Measurements from ENCODE around the gene LMAN1.

Gene LMAN1

DNA sequence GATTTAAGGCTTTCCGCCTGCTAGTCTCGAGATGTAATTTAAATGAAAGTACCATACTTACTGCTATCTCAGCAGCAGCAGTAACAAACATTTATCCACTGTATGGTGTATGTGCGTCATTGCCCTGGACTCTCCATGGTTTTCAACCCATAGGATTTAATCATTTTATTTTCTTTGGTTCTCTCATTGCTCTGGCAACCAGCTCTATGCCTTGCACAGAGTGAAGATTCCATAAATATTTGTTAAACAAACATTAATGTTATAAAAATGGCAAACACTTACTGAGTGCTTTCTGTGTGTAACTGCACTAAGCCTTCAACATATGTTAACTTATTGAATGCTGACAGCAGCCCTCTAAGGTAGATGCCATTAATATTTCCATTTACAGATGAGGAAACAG lies 1.3 kb upstream of the LMAN1 start:
- no peak for DNase-seq (ENCODE audit: extremely low read depth in 1 of 2, low read depth in 1 of 2)

DNA sequence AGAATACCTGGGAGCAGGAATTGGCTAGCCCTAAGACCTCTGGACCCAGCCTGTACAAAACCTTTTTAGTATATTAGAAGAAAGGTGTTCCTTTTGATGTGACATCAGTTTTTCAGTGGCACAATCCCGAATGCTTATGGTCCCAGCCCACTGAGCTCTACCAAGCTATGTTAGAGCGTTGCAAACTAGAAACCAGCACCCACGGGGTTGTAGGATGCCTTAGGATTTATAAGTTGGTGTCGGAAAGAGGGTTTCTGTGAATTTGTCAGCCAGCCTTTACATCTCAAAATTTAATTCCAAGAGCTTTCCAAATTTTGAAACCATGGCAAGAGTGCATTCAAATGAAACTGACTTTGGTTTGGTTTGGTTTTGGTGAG lies 499 bp upstream of the LMAN1 start:
- DNase-seq (ENCODE audit: extremely low read depth in 1 of 2, low read depth in 1 of 2), result no peak

DNA sequence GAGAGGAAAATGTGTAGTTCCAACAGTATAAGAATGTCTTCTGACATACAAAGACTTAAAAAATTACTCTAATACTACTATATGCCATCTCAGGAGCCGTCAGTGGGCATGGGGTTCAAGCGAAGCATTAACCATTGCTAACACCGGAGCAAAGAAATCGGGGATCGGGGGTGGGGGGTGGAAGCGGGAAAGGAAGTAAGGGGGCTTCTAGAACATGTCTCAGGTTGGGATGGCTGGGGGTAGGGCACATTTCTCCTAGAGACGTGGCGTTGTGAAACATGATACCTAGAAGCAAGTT lies 702 bp downstream of the LMAN1 start:
- DNase-seq (ENCODE audit: extremely low read depth in 1 of 2, low read depth in 1 of 2), result no peak

DNA sequence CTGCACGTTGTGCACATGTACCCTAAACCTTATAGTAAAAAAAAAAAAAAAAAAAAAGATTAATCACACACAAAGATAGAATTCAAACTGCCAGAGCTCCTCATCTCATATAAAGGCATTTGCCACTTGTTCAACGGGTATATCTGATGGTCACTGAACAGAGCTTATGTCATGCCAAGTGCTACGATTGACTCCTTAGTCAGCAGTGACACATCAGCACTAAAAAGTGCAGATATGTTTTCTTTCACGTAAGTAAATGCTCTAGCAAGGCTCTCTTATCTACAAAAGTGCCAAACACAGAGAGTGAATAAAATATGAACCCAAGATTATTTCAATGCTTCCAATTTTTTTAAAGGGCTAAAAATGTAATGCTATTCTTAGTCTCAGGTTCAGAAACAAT lies 1.1 kb downstream of the LMAN1 start:
- no peak for DNase-seq (ENCODE audit: extremely low read depth in 1 of 2, low read depth in 1 of 2)

DNA sequence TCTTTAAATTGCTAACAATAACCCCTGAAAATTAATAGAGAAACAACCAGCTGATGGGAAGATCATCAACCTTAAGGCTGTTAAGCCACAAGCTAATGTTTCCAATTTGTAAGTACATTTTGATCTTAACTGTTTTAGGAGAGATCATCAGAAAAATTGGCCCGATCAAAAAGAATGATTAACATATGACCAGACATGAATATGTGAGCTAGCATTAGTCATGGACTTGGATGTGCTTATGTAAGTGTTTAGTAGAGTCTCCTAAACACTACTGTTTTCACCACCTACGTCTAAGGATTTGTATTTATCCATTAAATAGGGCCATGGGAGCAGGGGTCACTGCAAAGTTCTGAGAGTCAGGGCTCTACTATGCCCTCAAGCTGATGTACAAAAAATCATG lies 4.3 kb downstream of the LMAN1 start:
- no peak for DNase-seq (ENCODE audit: extremely low read depth in 1 of 2, low read depth in 1 of 2)

DNA sequence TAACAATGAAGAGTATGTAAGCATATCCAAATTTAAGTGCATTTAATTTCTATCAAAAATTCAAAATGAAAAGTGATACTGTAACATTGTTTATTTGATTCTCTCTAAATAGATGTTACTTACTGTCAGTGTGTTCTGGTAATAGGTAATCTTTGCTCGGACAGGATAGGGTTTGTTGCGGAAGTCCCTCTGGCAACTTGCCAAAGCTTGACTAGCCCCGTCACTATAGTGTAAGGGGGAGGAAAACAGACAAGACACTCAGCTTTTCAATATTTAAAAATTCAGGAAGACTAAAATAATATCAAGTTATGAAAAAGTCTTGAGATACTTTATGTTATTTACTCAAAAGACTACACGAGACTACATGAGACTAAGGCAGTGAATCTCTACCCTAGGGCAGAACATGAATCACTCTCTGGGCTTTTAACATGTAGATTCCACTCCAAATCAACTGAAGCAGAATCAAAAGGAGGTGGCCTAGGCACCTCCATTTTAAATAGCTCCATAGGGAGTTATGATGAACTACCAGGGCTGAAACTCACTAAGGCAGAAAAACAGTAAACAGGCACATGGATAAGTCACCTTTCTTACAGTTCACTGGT lies 5.9 kb downstream of the LMAN1 start:
- no peak for DNase-seq (ENCODE audit: extremely low read depth in 1 of 2, low read depth in 1 of 2)

DNA sequence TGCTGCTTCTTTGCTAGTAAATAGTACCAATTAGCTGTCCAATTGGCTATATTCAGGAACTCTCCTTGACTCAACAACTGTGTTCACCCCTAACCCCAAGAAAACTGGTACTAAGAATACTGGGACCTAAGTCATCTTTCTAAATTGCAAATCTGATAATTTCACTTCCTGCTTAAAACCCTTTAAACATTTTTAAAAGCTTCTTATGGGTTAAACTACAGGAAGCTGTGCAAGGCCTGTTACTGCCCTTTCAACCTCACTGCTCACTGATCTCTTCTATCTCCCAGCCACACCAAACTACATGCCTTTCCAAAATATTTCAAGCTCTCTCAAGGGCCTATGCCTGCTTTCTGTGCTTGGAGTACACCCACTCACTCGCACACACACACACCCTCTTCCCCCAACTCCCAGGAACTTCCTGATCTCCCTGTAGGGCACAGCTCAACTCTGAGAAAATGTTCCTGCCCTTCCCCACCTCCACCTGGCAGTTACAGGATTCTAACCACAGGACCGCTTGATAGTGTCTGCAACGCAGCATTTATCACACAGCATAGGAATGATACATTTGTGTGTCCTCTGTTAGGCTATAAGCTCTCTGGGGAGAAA lies 6.7 kb downstream of the LMAN1 start:
- DNase-seq (ENCODE audit: extremely low read depth in 1 of 2, low read depth in 1 of 2), result no peak

DNA sequence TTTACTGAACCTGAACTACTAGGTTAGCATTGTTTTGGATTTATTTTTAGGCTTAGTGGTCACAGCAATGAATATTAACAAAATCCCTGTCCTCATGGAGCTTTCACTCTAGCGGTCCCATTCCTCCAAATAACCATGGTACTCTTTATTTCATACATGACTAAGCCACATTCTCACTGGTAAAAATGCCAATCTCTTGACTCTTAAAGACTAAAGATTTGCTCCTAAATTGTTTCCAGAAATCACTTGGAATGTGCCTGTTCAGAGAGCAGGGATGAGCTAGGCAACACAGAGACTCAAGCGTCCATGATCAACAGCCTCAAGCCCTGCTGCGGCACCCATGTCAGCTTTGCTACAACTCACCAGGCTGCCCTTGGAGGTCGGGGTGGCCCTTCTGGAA lies 13.5 kb downstream of the LMAN1 start:
- DNase-seq (ENCODE audit: extremely low read depth in 1 of 2, low read depth in 1 of 2), result no peak

DNA sequence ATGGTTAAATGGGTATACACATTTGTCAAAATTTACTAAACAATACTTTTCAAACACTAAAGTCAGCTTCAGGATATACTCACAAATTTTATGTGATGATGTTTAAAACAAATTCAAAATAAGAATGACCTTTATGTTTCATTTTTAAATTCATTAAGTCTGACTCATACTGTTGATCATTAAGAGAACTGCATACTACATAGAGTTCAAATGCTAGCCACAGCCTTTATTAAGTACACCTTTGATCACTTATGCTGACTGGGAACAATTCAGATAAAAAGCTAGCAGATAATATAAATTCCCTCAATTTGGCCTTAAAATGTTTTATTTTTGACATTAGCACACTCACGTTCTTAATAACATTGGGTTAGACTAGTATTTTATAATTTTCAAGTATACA lies 14.1 kb downstream of the LMAN1 start:
- no peak for DNase-seq (ENCODE audit: extremely low read depth in 1 of 2, low read depth in 1 of 2)

DNA sequence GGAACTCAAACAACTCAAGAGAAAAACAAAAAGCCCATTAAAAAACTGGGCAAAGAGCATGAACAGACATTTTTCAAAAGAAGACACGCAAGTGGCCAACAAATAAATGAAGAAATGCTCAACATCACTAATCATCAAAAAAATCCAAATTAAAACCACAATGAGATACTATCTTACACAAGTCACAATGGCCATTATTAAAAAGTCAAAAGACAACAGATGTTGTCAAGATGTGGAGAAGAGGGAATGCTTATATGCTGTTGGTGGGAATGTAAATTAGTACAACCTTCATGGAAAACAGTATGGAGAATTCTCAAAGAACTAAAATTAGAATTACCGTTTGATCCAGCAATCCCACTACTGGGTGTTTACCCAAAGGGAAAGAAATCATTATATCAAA lies 15.1 kb downstream of the LMAN1 start:
- no peak for DNase-seq (ENCODE audit: extremely low read depth in 1 of 2, low read depth in 1 of 2)

DNA sequence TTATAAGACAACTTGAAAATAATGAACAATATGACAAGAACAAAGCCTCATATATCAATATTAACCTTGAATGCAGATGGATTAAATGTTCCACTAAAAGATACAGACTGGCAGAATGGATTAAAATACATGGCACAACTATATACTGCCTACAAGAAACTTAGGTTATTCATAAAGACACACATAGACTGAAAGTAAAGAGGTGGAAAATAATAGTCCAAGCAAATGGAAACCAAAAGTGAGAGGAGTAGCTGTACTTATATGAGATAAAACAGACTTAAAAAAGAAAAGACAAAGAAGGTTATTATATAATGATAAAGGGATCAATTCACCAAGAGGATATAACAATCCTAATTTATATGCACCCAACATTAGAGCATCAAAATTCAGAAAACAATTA lies 18.2 kb downstream of the LMAN1 start:
- no peak for DNase-seq (ENCODE audit: extremely low read depth in 1 of 2, low read depth in 1 of 2)

DNA sequence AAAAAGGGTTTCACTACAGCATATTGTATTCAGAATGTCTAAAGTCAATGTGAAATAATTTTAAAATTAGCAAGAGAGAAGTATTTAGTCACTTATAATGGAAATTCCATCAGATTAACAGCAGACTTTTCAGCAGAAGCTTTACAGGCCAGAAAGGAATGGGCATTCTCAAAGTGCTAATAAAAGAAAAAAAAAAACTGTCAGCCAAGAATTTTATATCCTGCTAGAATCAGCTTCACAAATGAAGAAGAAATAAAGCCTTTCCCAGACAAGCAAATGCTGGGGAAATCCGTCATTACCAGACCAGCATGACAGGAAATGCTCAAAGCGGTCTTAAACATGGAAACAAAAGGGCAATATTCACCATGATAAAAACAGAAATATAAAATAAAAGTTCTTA lies 18.8 kb downstream of the LMAN1 start:
- DNase-seq (ENCODE audit: extremely low read depth in 1 of 2, low read depth in 1 of 2), result no peak

DNA sequence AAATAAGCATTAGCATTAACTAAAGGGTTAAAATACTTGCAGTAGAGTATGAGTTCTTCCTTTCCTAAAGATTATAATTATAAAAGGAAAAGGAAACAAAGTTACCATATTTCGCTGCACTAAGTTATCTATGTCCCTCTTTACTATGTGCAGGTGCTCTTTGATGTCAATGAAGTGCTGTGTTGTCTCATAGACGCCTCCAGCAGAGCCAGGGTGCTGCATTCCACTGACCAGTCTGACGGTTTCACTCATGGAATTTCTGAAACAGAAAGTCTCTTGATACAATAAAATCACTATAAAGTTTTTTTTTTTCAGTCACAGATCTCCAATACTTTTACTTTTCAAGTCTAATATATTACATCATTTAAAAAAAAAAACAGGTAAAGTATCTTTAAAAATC lies 26.1 kb downstream of the LMAN1 start:
- DNase-seq (ENCODE audit: extremely low read depth in 1 of 2, low read depth in 1 of 2), result no peak

DNA sequence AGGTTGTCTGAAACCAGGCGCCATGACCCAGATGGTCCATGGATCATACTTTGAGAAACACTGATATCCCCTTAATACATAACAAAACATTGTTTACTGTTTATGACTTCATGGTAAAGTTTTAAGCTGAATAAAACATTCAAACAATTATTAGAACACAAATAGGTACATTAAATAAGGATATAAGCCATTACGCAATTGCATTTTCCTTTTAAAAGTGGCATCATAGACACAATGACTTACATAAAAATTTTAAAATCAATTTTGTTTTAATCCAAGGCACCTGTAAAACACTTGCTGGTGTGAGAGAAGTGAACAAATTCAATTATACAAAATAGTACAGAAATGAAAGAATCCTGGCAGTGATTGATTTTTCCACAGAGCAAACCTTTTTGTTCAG lies 30.4 kb downstream of the LMAN1 start:
- no peak for DNase-seq (ENCODE audit: extremely low read depth in 1 of 2, low read depth in 1 of 2)

DNA sequence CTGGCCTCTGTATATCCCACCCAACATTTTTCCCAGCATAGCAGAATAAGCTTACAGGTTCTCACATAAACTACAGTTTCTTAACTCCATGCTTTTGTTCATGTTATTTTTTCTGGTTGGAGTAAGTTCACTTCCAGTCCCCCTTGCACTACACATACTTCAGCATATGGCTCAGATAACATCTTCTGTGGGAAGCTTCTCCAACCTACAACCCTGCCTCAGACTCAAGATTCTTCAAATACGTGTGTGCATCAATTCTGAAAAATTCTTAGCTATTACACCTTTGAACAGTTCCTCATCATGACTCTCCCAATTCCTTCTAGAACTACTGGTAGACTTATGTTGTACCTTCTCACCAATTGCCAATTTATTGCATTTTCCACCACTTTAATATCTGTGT lies 33.1 kb downstream of the LMAN1 start:
- no peak for DNase-seq (ENCODE audit: extremely low read depth in 1 of 2, low read depth in 1 of 2)

DNA sequence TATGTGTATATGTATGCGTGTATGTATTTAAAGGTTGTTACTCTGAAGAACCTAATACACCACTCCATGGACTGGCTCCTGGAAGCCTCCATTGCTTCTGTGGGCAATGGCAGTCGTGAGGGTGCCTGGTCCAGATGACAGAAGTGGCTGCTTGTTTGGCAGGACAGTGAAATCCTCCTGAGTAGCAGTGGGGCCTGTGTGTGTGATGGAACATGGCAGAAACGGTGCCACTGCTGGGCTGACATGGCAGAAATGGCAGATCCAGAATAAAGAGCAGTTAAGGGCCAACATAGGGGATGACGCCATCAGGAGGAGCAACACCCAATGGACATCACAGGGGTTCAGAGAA lies 34.5 kb downstream of the LMAN1 start:
- DNase-seq (ENCODE audit: extremely low read depth in 1 of 2, low read depth in 1 of 2), result no peak

DNA sequence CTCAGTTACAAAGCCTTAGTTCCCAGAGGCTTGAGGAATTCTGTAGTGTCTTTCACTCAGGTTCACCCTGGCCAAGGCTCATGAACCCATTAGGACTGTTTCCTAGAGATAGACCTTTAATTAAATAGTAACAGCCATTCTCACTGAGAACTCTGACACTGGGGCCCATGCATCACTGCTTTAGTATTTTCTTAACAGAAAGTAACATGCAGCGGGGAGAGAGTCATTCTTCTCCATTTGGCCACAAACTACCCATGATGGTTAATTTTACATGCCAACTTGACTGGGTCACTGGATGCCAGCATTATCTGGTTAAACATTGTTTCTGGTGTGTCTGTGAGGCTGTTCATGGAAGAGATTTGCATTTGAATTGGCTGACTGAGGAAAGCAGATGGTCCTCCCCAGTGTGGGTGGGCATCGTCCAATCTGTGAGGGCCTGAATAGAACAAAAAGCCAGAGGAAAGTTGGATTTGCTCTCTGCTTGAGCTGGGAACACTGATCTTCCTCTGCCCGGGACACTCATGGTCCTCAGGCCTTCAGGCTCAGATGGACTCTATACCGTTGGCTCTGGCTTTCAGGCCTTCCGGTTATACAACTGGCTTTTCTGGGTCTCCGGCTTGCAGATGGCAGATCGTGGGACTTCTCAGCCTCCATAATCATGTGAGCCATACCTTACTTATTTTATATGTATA lies 35.0 kb downstream of the LMAN1 start:
- no peak for DNase-seq (ENCODE audit: extremely low read depth in 1 of 2, low read depth in 1 of 2)

DNA sequence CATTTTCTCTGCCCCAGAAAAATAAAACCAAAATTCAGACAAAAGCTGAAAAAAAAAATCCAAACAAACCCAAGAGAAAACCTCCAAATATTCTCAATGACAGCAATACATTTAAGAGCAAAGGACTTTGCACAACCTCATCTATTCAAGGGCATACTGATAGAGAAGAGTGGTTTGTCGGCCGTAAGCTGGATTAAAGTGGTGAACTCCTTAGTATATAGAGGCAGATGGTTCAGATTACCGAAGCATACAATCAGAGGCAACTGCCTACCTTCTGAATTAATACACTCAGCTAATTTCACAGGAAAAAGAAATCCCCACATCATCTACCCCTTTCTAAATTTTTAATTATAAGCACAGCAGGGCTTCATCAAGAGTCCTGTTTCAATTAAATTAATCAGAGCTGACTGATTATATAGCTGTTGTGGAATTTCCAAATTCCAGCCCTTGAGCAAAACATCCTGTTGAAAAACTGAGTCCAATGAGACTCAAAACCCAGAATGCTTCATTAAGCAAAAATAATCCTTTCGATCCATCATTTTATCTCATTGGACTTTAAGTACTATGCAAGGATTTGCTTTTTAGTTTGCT lies 40.5 kb downstream of the LMAN1 start, which contains the start of gene CPLX4:
Gene CPLX4, minus strand, starts transcription at position 190 of the 591 bp plus-strand sequence. Its CDS starts 187 bp downstream, at position 3.
- no peak for DNase-seq (ENCODE audit: extremely low read depth in 1 of 2, low read depth in 1 of 2)

DNA sequence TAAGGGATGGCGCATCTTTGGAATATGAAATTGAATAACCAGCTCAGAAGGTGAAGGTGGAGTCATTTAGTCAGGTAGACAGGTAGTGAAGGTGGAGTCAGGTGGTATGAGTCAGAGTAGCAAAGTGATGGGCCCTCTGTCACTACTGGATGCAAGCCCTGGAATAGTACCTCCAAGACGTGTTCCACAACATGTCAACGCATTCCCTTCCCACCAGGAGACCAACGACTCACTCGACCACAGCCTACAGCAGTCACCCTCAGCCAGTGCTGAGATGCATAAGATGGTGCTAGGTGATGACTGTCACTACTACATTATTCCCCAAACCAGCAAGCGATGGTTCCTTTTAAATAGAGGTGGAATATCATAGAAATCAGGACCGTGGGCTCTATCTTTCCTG lies 47.4 kb downstream of the LMAN1 start:
- DNase-seq (ENCODE audit: extremely low read depth in 1 of 2, low read depth in 1 of 2), result no peak

DNA sequence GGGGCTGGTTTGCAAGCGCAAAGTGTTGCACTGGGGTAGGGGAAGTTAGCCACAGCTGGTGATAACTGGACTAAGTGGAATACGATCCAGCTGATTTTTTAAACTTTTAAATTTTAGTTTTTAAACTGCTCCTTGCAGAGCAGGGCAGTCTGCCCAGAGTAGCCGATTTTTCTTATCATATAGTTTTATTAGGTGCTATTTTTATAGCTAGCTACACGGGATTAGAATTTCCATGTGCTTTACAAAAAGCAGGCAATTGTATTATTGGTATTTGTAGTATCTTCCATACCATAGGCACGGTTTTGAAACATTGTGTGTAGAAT lies 50.2 kb downstream of the LMAN1 start:
- no peak for DNase-seq (ENCODE audit: extremely low read depth in 1 of 2, low read depth in 1 of 2)

DNA sequence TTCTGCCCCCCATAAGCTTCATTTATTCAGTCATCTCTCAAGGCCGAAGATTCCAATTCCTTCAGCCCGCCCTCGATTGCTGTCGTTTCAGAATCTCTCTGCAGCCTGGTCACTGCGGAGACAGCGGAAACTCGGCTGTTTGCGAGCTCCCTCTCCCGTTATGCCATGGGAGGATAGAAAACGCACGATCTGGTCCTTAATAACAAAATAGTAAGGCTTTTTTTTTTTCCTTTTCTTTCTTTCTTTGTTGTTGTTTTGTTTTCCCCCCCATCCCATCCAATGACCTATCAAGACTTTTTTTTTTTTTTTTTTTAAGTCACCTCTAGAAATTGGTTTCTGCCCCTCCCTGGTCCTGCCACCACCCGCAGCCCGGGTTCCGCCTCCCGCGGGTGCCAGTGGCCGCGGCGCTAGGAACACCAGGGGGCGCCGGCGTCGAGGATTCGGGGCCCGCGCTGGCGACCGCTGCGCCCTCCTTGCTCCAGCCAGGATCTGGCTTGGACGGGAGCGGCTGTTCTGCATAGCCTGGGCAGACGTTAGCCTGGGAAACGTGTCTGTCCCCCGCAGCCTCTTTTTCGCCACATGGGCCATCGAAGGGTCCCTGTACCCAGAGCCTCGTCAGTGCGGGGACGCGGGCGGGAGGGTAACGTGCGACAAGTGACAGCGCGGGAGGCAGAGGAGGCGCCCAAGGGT lies 50.7 kb downstream of the LMAN1 start:
- peak in 1 of 2 donors; percentile 51 for DNase-seq (ENCODE audit: extremely low read depth in 1 of 2, low read depth in 1 of 2)

DNA sequence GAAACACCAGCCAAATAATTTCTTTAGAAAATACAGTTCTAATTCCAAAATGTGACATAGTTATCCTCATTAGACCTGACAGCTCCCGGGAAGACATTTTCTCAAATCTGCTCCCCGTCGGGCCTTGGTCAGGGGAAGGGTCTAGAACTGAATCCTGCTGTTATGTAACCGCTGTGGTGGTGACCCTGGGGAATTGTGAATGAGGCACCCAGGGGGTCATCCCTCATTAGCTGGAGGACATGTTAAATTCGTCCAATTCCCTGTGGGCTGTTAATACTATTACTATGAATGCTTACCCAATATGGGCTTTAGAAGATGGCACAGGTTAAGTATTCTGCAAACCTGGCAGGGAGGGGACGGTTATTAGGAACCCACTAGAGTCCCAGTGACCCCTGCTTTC lies 52.4 kb downstream of the LMAN1 start:
- no peak for DNase-seq (ENCODE audit: extremely low read depth in 1 of 2, low read depth in 1 of 2)
